Measurements from ENCODE around the gene MAP3K14. TPM values are rescaled to one million over a fixed set of nuclear protein-coding genes. Genes with fewer than 3 reads are reported as not detected.
A peak's percentile ranks its signal among the peaks of the same experiment; 100 is the strongest.

The MAP3K14 gene
- total RNA-seq, 1 donor from 2014 or later = 14.6 TPM

- no peak for DNase-seq
These were observed 93.0 kb downstream of the MAP3K14 start for GRCh38 chr17:45223539-45224528.

- no peak for DNase-seq
These were observed 93.8 kb downstream of the MAP3K14 start for GRCh38 chr17:45222996-45223538.

GRCh38 chr17:45222289-45222995 is 94.4 kb downstream of the MAP3K14 start:
- DNase-seq = no peak

- no peak for DNase-seq
These were observed 94.9 kb downstream of the MAP3K14 start for GRCh38 chr17:45222014-45222288.

- no peak for DNase-seq
These were observed 95.5 kb downstream of the MAP3K14 start, which contains the start of gene FMNL1 for GRCh38 chr17:45221081-45222013. FMNL1 (plus strand) TSS chr17:45221885; CDS start chr17:45222125, 240 bp downstream.

GRCh38 chr17:45220079-45220478 is 96.7 kb downstream of the MAP3K14 start:
- DNase-seq = no peak

- DNase-seq = peak; percentile 96
These were observed 97.7 kb downstream of the MAP3K14 start for GRCh38 chr17:45218895-45219661.

Other genes starting within 250 kb of the MAP3K14 start
- gene PLCD3, start 184.5 kb downstream of the MAP3K14 start, total RNA-seq = 70.9 TPM
- 7.1 TPM for gene ACBD4, start 181.3 kb downstream of the MAP3K14 start, total RNA-seq
- gene HEXIM1, start 168.5 kb downstream of the MAP3K14 start, total RNA-seq = 20.3 TPM
- gene HEXIM2, start 155.1 kb downstream of the MAP3K14 start, total RNA-seq = 5.6 TPM
- gene FMNL1, start 95.1 kb downstream of the MAP3K14 start, total RNA-seq = 8.2 TPM
- gene SPATA32, start 54.9 kb downstream of the MAP3K14 start, total RNA-seq = not detected
- gene ARHGAP27, start 115.8 kb upstream of the MAP3K14 start, total RNA-seq = 37.3 TPM
- 16.4 TPM for gene PLEKHM1, start 173.7 kb upstream of the MAP3K14 start, total RNA-seq

Data from tongue (tissue), 2 donors.